Measurements from ENCODE around the gene ADGRB2. TPM values are rescaled to one million over a fixed set of nuclear protein-coding genes. Genes with fewer than 3 reads are reported as not detected.

ADGRB2 gene
- total RNA-seq, 1 donor from 2014 or later: 7.1 TPM

DNA sequence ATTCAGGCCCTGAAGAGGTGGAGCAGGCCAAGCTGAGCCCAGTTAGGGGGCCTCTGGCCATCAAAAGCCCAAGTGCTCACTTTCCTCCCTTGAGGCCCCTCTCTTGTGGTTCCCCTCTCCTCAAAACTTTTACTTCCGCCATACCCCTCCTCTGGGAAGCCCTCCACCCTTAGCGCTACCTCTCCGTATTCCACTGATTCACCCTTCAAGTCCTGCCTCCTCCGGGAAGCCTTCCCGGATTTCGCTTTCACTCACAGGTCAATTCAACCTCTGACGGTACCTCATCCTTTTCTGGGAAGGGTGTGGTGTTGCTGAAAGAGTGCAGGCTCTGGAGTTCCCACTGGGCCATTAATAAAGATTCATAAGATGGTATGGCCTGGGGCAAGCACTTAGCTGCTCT, 32.6 kb upstream of the ADGRB2 start:
- Mint-ChIP-seq H3K27me3 (ENCODE audit: insufficient read depth, low read depth) (peaks cover 3% of the 10 kb centered on the region), H3K9me3 (no peaks in the 10 kb centered on the region), H3K27ac (no peak overlapping the region), H3K4me3 (peak overlapping the region; percentile 35), H3K36me3 (no peaks in the 10 kb centered on the region), H3K4me1 (peaks cover 41% of the 10 kb centered on the region)
- H3K79me2 ChIP-seq (ENCODE audit: low read depth): no peaks in the 10 kb centered on the region
- H3K4me1 ChIP-seq: peaks cover 29% of the 10 kb centered on the region
- no peaks in the 10 kb centered on the region for H3K36me3 ChIP-seq
- no peaks in the 10 kb centered on the region for H3K27me3 ChIP-seq
- no peak overlapping the region for H2AFZ ChIP-seq (replicated peaks)
- no peaks in the 10 kb centered on the region for H4K20me1 ChIP-seq (ENCODE audit: low read depth)
- DNase-seq (ENCODE audit: low spot score): no peak
- TF ChIP-seq, protein P1, sequence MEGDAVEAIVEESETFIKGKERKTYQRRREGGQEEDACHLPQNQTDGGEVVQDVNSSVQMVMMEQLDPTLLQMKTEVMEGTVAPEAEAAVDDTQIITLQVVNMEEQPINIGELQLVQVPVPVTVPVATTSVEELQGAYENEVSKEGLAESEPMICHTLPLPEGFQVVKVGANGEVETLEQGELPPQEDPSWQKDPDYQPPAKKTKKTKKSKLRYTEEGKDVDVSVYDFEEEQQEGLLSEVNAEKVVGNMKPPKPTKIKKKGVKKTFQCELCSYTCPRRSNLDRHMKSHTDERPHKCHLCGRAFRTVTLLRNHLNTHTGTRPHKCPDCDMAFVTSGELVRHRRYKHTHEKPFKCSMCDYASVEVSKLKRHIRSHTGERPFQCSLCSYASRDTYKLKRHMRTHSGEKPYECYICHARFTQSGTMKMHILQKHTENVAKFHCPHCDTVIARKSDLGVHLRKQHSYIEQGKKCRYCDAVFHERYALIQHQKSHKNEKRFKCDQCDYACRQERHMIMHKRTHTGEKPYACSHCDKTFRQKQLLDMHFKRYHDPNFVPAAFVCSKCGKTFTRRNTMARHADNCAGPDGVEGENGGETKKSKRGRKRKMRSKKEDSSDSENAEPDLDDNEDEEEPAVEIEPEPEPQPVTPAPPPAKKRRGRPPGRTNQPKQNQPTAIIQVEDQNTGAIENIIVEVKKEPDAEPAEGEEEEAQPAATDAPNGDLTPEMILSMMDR (IDR thresholded peaks at IDR 0.05): no peak
- TF ChIP-seq EZH2 (IDR thresholded peaks at IDR 0.05) (no peak), EZH2phosphoT487 (IDR thresholded peaks at IDR 0.05) (no peak)
- H3K9ac ChIP-seq: no peak overlapping the region
- H3K4me3 ChIP-seq: no peak overlapping the region
- no peaks in the 10 kb centered on the region for H3F3A ChIP-seq (ENCODE audit: low read depth)
- no peaks in the 10 kb centered on the region for H3K9me3 ChIP-seq (ENCODE audit: low read depth)
- H3K27ac ChIP-seq: no peak overlapping the region
- H3K4me2 ChIP-seq: no peak overlapping the region

DNA sequence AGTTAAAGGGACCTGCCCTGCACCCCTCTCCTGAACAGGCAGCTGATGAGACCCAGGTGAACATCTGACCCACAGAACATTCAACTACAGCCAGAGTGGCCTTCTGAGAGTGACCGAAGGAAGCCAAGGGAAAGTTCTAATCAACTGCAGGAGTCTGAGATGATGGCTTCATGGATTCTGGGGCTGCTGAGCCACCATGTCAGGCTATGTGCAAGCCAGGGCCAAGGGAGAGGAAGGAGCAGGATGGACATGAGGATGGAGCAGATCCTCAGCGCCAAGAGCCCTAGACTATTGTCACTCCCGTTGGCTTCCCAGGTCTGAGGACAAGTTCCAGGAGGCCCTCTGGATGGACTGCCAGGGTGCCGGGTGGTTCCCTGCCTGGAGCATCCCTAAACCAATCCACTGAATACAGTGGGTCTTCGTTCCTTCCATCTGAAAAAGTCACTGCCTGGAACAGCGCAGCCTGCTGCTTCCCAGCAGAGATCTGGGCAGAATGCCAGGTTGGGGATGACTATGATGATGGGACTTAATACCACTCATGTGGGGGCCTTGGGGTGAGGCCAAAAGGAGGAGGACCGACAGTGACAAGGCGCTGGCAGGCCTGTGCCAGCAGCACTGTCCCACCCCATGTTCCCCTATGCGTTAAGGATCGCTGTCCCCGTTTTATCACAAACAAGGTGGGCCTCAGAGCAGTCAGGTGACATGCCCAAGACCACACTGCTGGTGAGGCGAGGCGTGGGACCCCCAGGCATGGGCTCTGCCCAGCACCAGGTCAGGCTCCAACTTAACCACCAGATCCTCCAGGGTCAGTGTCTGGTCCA, 31.9 kb upstream of the ADGRB2 start:
- Histone ChIP-seq H2AFZ (replicated peaks) (no peak overlapping the region), H3K9me3 (ENCODE audit: low read depth) (no peaks in the 10 kb centered on the region), H3K4me1 (peaks cover 29% of the 10 kb centered on the region), H4K20me1 (ENCODE audit: low read depth) (no peaks in the 10 kb centered on the region), H3K27me3 (no peaks in the 10 kb centered on the region), H3K4me3 (no peak overlapping the region), H3K27ac (no peak overlapping the region), H3K4me2 (no peak overlapping the region), H3F3A (ENCODE audit: low read depth) (no peaks in the 10 kb centered on the region), H3K79me2 (ENCODE audit: low read depth) (no peaks in the 10 kb centered on the region), H3K36me3 (no peaks in the 10 kb centered on the region), H3K9ac (no peak overlapping the region)
- no peak overlapping the region for H3K4me3 Mint-ChIP-seq
- DNase-seq (ENCODE audit: low spot score): no peak
- TF ChIP-seq EZH2 (IDR thresholded peaks at IDR 0.05) (no peak), EZH2phosphoT487 (IDR thresholded peaks at IDR 0.05) (no peak)
- TF ChIP-seq, protein P1 (IDR thresholded peaks at IDR 0.05): no peak
- no peaks in the 10 kb centered on the region for H3K9me3 Mint-ChIP-seq
- H3K27ac Mint-ChIP-seq: no peak overlapping the region
- H3K4me1 Mint-ChIP-seq: peaks cover 35% of the 10 kb centered on the region
- no peaks in the 10 kb centered on the region for H3K36me3 Mint-ChIP-seq
- peaks cover 3% of the 10 kb centered on the region for H3K27me3 Mint-ChIP-seq (ENCODE audit: insufficient read depth, low read depth)

DNA sequence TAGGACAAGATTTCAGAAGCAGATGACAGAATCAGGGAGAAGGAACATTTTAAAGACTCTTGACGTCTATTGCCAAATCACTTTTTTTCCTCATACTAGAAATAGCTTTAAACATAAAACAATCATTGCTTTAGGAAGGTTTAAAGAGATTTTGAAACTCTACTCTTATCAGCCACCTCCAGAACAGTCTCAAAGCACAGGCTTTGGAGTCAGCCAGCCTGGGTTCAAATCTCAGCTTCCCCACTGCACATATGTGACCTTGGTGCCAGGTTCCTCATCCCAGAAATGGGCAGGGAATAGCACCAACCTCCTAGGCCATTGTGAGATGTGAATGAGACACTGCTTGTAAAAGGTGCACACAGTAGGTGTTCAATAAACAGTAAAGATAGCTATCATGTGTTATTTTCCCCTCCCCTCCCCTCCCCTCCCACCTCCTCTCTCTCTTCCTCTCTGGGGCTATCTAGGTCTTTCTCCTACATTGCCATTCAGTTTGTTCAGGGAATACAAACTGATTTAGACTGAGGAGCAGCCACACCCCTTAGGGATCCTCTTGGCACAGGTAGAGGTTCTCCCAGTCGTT, 31.0 kb upstream of the ADGRB2 start:
- no peaks in the 10 kb centered on the region for H3K27me3 ChIP-seq
- H3K9ac ChIP-seq: no peak overlapping the region
- peaks cover 29% of the 10 kb centered on the region for H3K4me1 Mint-ChIP-seq
- TF ChIP-seq, protein P1 (IDR thresholded peaks at IDR 0.05): no peak
- TF ChIP-seq EZH2phosphoT487 (IDR thresholded peaks at IDR 0.05) (no peak), EZH2 (IDR thresholded peaks at IDR 0.05) (no peak)
- no peaks in the 10 kb centered on the region for H3F3A ChIP-seq (ENCODE audit: low read depth)
- peak overlapping the region; percentile 67 for H3K27ac Mint-ChIP-seq
- H3K4me3 Mint-ChIP-seq: no peak overlapping the region
- H3K4me2 ChIP-seq: no peak overlapping the region
- no peaks in the 10 kb centered on the region for H3K79me2 ChIP-seq (ENCODE audit: low read depth)
- H3K4me1 ChIP-seq: peaks cover 26% of the 10 kb centered on the region
- H3K27ac ChIP-seq: no peak overlapping the region
- no peaks in the 10 kb centered on the region for H3K36me3 ChIP-seq
- H4K20me1 ChIP-seq (ENCODE audit: low read depth): no peaks in the 10 kb centered on the region
- H3K9me3 ChIP-seq (ENCODE audit: low read depth): no peaks in the 10 kb centered on the region
- peaks cover 3% of the 10 kb centered on the region for H3K27me3 Mint-ChIP-seq (ENCODE audit: insufficient read depth, low read depth)
- H3K36me3 Mint-ChIP-seq: no peaks in the 10 kb centered on the region
- no peak overlapping the region for H2AFZ ChIP-seq (replicated peaks)
- H3K9me3 Mint-ChIP-seq: no peaks in the 10 kb centered on the region
- no peak for DNase-seq (ENCODE audit: low spot score)
- no peak overlapping the region for H3K4me3 ChIP-seq
